IPS-11a (cell line): Measurements from ENCODE around the gene CORO1C.

Source experiments
- H3K4me3 ChIP-seq: one replicate; pipeline ENCODE4 v1.5.1; 2013; ENCODE audit warnings: low read depth, low read length, control low read depth

The CORO1C gene

GRCh38 chr12:108700833-108701541 is 30.3 kb downstream of the CORO1C start:
- H3K4me3 ChIP-seq: no peak overlapping the region

DNA sequence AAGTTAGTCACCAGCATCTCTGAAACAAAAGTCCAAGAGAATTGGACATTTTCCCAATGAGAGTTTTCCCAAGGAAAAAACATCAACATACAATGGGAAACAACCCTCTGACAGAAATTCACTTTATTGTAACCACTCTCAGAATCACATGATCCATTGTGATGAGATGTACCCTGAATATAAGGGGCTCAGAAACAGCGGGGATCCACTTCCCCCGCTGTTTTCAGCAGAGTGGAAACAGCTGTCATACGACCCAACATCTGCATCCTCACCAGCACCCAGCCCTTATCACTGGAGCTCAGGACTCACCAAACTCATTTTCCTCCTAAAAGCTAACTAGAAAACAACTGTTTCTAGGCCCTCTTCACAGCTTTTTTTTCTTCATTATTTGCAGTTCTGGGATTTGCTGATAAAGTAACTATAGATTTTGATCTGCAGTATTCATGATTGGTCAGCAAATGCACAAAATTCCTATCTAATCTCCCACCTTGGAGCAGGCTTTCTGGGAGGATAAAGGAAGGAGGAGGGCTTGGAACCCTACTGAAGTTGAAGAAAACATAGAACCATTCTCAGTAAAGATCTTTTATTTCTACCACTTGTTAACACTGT is 31.3 kb downstream of the CORO1C start:
- no peak overlapping the region for H3K4me3 ChIP-seq

GRCh38 chr12:108697905-108698304 is 33.4 kb downstream of the CORO1C start:
- H3K4me3 ChIP-seq: no peak overlapping the region

GRCh38 chr12:108696996-108697290 is 34.4 kb downstream of the CORO1C start:
- H3K4me3 ChIP-seq: no peak overlapping the region

GRCh38 chr12:108696111-108696995 is 35.0 kb downstream of the CORO1C start:
- no peak overlapping the region for H3K4me3 ChIP-seq

DNA sequence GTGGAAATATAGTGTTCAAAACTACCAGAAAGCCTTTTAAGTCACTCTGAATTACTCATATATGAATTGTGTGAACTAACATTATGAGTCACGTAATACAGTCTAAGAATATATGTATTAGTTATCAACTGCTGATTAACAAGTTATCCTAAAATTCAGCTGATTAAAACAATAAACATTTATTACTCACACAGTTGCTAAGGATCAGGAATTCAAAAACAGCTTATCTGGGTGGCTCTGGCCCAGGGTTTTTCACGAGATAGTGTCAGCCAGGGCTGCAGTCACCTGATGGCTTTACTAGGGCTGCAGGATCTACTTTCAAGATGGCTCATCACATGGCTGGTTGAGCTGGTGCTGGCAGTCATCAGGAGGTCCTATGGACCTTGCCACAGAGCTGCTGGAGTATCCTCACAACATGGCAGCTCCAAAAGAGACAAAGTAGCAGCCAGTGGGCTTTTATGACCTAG is 36.5 kb downstream of the CORO1C start:
- no peak overlapping the region for H3K4me3 ChIP-seq

DNA sequence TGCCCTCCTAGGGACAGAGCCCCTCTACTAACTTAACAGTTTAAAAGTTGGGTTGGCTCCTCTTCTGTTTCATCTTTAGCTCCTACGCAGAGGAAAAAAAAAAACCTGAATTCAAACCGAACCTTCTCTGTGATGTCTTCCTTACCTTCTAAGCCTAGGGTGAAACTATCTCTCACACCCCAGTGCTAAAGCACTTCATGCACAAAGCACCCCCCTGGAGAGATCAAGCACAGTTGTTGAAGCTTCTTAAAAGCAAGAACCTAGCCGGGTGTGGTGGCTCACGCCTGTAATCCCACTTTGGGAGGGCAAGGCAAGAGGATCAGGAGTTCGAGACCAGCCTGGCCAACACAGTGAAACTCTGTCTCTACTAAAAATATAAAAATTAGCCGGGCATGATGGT is 37.6 kb downstream of the CORO1C start:
- no peak overlapping the region for H3K4me3 ChIP-seq

DNA sequence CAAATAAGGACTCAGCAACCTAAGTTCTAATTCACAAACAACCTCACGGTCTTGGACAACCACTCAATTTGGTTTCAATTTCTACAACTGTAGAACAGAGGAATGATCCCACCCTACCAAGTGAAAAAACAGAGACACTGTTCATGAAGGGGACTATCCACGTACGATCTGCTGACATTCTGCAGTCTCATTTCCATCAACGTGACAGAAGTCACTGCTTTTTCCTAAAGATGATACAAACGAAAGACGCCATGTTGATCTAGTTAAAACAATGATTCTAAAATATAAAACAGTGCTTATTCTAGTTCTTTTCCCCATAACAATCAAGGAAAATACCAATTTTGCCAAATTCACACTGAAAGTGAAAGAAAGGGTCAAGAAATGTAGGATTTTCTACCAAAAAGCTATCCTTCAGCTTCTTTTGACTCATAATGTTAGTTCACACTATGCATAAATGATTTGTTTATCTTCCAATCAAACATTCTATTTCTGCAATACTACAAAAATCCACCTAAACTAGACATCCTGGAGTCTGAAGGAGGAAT is 38.1 kb downstream of the CORO1C start:
- H3K4me3 ChIP-seq: no peak overlapping the region

DNA sequence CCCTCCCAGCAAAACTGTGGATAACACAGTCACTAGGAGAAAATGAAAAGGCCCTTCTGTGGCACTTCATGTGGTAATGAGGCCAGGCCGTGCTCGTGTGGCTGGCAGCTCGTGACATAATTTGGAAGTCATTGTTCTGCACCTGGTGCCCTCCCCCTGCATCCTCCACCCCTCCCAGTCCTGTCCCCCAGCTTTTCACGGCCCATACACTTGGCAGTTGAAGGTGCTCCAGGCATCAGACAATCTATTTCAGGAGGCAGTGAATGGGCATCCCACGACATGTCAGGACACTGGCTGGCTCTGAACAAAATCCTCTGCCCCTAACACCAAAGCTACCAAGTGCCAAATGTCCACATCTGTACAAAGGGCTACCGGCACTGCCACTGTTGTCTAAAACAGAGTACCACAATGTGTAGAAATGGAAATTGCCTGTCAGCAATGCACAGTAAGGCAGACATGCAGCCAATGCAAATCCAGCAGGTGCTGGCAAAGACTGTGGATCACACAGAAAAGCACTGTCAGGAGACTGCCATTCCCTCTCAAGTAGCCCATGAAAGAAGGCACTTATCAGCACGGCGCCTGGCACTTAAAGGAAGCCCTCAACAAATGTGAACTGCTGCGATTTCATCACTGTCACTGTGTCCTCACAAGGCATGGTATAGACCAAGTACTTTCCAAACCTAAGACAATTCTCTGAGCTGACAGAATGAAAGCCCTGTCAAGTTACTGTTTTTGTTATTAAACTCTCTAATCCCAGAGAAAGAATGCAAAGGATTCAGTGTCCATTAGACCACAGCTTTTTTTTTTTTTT is 39.1 kb downstream of the CORO1C start:
- no peak overlapping the region for H3K4me3 ChIP-seq

GRCh38 chr12:108691175-108691997 is 39.9 kb downstream of the CORO1C start:
- no peak overlapping the region for H3K4me3 ChIP-seq

GRCh38 chr12:108690542-108691174 is 40.7 kb downstream of the CORO1C start:
- no peak overlapping the region for H3K4me3 ChIP-seq

- H3K4me3 ChIP-seq: no peak overlapping the region
Observed at GRCh38 chr12:108690191-108690518, 41.2 kb downstream of the CORO1C start.

DNA sequence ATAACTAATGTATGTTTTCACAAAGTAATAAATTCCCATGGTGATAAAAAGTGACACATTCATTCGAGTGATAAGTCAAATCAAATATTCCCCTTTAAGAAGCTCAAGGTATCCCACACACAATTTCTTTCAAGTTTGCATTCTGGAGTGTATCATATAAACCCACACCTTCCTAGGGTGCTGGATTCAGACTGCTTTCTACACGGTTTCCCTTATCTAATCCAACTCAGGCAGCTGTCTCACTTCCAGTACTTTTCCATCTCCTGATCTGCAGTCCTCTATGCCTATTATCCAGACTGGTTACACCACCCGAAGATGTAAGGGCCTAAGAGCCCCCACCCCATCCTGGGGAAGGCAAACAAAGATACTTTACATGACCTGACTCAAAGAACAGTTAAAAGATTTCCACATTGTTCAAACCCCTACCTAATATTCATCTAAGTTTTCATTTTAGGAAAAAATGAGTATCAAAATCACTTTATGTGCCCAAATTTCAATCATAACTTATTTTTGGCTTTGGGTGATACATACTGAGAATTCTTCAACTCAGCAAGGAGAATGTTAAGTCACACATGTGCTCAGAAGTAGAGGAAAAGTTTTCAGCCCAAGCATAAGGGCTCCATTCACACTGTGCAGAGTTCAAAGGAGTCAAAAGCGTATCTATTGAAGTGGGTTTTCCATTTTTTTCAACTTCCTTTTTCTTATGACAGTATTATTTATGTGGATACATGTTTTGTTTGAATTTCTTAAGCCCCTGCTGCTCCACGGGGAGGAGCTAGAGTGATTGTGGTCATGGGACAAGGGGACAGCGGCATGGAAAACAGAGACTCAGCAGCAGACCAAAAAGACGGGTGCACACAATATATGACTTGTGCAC is 41.8 kb downstream of the CORO1C start:
- H3K4me3 ChIP-seq: no peak overlapping the region

DNA sequence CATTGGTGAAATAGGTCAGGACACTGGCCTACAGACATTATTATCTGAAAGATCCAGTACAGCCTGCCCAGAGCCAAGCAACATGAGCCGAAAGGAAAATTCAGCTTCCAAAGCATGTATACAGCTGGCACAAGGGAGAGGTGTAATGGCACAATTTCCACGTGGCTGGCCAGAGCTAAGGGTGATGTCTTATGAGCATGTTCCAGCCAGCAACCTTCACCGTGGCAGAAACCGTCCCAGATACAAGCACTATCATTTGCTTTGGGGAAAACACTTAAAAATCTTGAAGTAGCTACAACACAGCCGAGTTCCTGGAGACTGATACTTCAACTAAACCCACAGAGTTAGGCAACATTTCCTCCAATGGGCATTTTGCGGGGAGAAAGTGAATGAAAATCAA is 44.5 kb downstream of the CORO1C start:
- H3K4me3 ChIP-seq: no peak overlapping the region

DNA sequence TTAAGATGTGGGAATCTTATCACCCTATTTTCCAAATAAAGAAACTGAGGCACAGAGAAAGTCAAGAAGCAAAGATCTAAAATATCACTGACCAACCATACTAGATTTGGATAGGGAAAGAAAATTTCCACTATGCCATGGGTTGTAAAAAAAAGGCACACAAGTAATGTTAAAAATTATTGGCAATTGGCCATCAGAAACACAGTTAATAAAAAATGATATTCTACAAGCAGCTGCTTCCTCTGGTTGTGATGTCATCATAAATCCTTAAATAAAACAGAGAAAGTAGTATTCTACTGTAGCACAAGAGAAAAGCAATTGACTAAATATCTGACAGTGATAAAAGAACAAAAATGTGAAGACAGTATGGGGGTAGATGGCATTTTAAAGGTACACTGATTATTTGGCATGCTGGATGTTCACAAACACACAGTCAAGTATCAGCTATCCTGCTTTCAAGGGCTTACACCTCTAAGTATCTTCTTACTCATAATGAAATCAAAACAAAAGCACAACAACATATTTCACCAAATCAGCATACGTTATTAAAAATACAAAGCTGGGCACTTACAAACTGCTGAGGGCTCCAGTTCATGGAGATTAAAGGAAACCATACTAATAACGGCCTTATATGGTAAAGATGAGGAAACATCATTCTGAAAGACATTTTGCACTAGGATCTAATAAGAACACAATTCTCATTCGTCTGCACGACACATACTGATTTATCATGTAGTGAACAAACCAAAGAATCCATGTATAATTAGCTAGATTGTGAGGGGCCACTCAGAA is 45.7 kb downstream of the CORO1C start:
- H3K4me3 ChIP-seq: no peak overlapping the region

GRCh38 chr12:108683906-108684556 is 47.3 kb downstream of the CORO1C start:
- H3K4me3 ChIP-seq: no peak overlapping the region

DNA sequence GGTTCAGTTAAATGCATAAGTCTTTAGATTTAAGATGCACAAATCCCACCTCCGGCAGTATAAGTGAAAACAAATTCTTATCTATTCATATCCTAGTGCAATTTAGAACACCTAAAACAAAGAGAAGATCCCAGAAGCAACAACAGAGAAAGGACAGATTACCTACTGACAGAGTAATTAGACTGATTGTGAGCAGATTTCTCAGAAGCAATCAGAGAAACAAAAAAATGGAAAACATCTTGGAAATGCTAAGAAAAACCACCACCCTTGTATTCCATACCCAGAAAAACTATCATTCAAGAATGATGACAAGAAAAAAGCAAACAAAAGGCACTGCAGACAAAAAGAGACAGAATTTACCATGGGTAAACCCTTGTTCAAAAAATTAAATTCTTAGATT is 50.0 kb downstream of the CORO1C start:
- no peak overlapping the region for H3K4me3 ChIP-seq
